AG20443 (cell line): Measurements from ENCODE around the gene MCF2L2.
"Not testable (repeated sequence)": the region's sequence is repeated elsewhere in the genome, so short reads cannot be mapped to it uniquely, and the experiment has no call there.

Experiments used
- DNase-seq: peaks from one replicate; pipeline ENCODE4 v3.0.0; 2012; ENCODE audit warnings: low spot score, mixed read lengths

The MCF2L2 gene, protein sequence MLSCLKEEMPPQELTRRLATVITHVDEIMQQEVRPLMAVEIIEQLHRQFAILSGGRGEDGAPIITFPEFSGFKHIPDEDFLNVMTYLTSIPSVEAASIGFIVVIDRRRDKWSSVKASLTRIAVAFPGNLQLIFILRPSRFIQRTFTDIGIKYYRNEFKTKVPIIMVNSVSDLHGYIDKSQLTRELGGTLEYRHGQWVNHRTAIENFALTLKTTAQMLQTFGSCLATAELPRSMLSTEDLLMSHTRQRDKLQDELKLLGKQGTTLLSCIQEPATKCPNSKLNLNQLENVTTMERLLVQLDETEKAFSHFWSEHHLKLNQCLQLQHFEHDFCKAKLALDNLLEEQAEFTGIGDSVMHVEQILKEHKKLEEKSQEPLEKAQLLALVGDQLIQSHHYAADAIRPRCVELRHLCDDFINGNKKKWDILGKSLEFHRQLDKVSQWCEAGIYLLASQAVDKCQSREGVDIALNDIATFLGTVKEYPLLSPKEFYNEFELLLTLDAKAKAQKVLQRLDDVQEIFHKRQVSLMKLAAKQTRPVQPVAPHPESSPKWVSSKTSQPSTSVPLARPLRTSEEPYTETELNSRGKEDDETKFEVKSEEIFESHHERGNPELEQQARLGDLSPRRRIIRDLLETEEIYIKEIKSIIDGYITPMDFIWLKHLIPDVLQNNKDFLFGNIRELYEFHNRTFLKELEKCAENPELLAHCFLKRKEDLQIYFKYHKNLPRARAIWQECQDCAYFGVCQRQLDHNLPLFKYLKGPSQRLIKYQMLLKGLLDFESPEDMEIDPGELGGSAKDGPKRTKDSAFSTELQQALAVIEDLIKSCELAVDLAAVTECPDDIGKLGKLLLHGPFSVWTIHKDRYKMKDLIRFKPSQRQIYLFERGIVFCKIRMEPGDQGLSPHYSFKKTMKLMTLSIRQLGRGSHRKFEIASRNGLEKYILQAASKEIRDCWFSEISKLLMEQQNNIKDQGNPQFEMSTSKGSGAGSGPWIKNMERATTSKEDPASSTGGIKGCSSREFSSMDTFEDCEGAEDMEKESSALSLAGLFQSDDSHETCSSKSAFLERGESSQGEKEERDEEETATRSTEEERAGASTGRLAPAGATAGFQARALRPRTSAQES

DNA sequence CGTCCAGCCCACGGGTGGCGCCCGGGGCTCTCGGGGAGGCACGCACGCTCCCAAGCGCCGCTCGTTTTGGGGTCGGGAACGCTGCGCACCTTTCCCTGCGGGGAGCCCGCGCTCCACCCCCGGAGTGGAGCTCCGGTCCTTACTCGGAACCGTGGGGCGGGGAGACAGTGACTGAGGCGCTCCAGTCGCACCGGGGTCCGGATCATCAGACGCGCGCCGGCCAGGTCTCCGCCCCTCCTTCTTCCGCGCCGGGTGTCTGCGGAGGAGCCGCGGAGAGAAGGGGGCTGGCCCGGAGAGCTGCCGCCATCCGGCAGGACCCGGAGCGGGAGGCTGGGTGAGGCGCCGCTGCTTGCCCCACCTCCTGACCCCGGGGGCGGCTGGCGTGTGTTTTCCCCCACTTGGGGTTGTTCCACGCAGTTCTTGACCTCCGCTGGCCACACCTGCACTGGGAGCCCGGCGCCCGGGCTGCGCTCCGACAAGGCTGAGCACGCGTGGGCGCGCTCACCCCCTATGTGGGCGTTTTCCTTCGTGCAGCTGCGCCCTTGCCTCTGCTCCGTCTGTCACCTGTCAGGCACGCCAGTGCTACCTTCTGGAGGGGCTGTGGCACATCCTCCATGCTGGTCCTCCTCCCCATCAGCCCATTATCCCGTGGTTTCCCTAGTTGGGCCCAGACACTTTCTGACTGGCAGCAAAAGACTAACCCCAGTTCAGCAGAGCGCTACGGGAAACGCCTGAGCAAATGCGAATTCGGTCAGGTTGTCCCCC, at the start of gene MCF2L2:
MCF2L2 (minus strand) TSS at position 173 of the 765 bp plus-strand sequence. CDS start 642 bp downstream, outside the sequence.
- DNase-seq: peak; percentile 62

DNA sequence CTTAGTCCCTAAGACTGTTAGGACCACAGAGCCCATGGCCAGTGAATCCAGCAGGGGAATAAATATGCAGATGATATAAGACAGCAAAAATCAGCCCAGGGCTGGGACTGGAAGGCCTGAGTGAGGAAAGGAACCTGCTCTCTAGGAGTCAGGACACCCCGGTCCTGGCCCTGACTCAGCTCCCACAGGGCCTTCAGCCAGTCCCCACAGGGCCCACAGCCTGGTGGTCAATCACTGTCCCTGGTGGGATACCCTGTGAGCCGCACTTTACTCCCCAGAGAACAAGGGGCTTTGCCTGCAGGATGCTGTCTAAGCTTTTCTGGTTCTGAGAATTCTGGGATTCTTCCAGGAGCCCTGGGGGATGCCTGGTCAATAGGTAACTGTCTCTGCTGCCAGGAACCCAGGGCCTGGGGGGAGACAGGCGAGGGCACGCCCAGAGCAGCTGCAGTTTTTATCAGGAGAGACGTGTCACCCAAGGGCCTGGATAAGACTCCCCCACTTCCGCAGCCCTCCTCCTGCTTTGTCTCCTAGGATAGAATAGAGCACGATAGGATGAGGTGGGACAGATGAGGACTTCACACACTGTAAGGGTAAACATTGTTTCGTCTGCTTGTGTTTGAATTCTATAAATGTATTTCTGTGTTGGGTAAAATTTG, 49.5 kb upstream of the MCF2L2 start:
- no peak for DNase-seq

DNA sequence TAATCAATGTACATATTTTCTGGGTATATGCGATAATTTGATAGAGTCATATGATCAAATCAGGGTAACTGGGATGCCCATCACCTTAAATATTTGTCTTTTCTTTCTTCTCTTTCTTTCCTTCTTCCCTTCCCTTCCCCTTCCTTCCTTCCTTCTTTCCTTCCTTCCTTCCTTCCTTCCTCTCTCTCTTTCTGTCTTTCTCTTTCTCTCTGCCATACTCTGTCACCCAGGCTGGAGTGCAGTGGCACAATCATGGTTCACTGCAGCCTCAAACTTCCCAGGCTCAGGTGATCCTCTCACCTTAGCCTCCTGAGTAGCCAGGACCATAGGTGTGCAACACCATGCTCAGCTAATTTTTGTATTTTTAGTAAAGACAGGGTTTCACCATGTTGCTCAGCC, 47.3 kb upstream of the MCF2L2 start:
- not testable (repeated sequence) for DNase-seq

DNA sequence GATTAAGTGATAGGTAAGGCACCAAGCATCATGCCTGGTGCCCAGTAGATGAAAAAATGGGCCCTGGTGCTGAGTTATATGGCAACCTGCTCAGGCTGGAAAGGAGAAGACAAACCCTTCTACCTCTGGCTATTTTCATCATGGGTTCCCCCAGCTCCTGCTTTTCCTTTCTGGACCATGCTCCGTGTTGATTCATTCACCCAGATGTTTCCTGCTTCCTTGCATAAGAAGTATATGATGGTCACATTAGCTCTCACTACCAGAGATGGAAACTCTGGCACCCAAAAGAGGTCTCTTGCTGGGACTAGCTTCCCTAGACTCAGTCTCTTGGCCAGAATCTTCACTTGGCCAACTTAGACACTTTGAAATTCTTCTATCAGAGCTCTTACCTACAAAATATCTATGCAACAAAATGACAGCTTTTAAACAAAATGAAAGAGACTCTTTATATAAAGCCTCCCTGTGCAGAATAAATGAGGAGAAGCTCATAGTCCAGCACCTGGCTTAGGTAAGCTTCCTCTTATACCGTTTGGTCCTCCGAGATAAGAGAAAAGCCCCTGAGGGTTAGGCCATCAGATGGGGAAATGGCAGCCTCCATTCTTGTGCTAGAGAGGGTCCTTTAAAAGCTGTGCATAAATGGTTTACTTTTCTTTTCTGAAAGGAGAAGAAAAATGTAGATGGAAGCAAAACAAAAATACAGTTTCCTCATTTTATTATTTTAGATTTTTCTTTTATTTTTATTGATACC, 46.8 kb upstream of the MCF2L2 start:
- DNase-seq: no peak

DNA sequence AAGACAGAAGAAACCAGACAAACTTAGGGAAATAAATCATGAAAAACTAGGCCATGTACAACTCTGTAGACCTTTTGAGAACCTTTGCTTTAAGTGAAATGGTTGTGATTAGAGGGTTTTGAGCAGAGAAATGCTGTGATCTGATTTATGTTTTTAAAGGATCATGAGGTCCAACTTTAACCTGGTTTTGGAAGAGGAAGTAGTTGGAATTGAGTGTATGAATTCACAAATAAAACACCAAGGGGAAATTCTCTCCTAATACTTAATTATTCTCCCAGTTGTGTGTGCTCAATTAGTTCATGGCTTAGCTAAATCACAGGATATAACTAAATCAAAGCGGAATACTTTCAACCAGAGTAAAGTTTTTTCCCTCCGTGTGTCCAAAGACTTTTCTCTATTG, 45.5 kb upstream of the MCF2L2 start:
- no peak for DNase-seq

DNA sequence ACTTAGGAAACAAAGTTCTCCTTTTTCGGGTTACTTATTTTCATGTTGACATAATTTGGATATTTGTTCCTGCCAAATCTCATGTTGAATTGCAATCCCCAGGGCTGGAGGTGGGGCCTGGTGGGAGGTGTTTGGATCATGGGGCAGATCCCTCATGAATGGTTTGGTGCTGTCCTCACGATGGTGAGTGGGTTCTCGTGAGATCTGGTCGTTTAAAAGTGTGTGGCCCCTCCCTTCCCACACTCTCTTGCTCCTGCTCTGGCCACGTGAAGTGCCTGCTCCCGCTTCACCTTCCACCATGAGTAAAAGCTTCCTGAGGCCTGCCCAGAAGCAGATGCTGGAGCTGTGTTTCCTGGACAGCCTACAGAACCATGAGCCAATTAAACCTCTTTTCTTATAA, 43.7 kb upstream of the MCF2L2 start:
- DNase-seq: no peak

DNA sequence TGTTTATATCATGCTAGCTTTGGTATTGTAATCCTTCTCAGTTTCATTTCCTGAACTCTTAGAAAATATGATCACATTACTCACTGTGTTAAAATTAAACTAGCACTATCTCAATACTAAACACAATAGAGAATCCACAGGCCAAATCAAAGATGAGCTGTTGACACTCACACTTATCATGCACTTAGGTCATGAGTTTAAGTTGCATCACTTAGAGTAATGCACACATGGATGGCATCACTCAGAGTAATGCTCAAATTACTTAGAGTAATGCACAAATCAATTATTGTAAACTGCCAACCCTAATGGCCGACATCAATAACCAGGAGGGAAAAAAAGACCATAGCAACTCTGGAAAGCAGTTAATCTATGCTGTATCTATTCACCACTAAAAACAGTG, 40.0 kb upstream of the MCF2L2 start:
- DNase-seq: no peak

DNA sequence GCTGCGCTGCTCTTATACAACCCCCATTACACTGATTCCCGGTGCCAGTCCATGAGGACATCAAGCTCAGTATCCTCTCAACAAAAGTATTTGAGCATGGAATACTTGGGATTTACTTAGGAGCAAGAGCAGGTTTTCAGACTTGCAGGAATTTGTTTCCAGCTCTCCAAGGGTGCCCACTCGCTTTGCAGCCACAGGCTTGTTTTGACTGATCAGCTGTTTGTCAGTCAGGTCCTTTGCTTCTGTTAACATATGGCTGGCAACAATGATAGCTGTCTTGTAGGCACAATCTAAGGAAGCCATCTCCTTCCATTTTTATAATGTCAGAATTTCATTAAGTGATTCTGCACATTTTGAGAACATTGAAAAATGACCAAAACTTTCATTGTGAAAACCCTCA, 38.2 kb upstream of the MCF2L2 start:
- DNase-seq: no peak

DNA sequence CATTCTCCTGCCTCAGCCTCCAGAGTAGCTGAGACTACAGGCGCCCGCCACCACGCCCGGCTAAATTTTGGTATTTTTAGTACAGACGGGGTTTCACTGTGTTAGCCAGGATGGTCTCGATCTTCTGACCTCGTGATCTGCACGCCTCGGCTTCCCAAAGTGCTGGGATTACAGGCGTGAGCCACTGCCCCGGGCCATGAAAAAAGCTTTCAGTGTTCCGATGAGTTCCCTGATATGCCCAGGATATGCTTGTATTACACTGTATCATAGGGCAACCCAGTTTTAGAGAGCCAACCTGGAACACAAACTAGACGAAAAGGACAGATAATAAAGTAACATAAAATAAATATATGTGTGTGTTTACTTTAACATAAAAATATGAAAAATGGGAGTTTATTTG, 37.3 kb upstream of the MCF2L2 start:
- DNase-seq: not testable (repeated sequence)

DNA sequence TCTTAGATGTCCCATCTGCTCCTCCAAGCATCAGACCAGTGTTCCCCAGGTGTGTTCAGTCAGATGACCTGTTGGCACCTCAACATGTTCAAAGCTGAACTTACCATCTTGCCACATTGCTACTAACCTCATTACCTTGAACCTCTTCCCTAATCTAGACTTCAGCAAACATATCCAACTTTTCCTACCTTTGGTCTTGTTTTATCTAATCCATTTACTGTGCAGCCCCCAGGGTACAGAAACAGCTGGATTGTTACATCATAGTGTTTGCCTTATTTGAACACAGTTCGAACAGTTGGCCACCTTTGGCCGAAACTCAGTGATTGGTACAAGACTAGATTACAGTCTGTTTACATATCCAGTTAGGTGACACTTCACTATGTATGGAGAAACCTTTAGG, 36.1 kb upstream of the MCF2L2 start:
- DNase-seq: no peak

DNA sequence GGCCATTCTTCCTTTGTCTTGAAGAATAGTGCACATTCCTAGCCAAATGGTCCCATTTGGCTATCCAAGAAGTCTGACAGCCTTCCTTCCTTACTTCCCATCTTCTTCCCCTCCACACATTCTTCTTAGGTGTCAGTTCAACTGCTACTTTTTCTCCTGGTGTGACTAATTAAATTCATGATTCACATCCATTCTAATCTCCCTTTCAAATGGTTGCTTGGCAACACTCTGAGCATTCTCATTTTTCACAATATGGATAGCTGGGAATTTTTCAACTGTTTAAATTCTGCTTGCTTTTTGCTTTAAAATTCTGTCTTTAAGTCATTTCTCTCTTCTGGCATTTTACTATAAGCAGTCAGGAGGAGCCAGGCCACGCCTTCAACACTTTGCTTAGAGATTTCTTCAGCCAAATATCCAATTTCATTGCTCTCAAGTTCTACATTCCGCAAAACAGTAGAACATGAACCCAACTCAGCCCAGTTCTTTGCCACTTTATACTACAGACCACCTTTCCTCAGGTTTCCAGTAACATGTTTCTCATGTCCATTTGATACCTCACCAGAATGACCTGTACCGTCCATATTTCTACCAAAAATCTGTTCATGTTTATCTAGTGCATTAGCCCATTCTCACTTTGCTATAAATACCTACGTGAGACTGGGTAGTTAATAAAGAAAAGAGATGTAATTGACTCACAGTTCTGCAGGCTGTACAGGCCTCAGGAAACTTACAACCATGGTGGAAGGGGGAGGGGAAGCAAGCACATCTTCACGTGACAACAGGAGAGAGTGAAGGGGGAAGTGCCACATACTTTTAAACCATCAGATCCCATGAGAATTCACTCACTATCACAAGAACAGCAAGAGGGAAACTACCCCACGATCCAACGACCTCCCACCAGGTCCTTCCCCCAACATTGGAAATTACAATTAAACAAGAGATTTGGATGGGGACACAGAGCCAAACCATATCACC, 31.9 kb upstream of the MCF2L2 start:
- DNase-seq: no peak

DNA sequence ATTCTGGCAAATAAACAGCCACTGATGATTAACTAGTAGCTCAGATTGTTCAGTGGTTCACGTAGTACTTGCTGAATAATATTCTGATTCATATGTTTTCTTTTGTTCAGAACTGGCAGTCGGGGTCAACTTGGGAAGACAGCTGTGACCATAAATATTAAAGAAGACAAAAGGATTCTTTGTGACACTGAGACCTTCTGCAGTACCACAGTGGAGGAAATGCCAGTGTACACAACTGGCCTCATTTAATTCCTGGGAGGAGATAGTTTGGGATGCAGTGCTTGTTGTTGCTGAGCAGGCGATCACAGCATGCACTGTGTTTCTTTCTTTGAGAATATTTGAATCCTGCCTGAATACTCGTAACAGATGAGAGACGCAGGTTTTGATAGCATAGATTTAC, 26.7 kb upstream of the MCF2L2 start:
- peak; percentile 14 for DNase-seq

DNA sequence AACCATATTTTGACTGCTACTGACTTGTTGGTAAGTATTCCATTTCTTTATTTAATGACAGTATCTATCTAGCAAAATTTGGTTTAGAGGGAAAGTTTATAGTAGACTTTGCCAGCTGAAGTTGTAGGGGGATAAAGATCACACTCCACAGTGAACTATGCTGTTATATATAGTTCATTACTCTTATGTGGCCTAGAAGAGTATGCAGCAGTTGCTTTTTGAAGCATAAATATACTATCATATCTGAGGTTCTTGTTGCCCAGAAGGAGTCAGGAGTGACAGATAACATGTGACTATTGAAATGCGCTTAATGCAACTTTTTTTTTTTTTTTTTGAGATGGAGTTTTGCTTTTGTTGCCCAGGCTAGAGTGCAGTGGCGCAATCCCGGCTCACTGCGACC, 25.6 kb upstream of the MCF2L2 start:
- no peak for DNase-seq

DNA sequence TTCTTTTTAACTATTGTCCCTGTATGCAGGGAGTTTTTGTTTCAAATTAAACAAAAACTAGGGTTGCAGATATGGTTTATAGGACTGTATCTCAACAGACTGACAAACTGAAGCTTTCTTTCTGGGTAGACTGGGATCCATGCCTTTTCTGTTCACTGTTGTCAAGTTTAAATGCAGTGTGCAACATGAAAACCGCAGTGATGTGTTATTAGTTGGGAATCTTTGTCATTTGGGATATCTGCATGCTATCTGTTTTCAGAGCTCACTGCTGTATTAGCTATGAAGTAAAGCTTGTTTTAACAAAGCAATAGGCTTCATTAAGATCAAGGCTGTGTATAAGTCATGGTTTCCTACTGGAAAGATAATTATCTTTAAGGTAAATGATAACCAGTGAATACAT, 21.4 kb upstream of the MCF2L2 start:
- no peak for DNase-seq

DNA sequence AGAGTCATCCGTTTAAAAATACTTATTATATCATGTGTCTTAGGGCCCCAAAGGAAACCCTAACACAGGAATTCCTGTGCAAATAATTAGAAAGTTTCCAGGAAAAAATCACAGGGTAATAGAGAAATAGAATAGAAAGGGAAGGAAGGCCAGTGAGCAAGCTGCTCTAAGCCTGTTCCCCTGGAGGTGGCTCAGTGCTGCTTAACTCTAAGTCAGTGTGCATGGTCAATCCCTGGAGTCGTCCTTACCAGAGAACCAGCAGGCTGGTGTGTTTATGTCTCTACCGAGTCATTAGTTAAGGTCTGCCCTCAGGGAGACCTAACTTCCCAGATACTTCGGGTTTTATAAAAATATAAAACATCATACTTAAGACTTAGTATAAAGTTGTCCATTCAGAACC, 21.0 kb upstream of the MCF2L2 start:
- no peak for DNase-seq

DNA sequence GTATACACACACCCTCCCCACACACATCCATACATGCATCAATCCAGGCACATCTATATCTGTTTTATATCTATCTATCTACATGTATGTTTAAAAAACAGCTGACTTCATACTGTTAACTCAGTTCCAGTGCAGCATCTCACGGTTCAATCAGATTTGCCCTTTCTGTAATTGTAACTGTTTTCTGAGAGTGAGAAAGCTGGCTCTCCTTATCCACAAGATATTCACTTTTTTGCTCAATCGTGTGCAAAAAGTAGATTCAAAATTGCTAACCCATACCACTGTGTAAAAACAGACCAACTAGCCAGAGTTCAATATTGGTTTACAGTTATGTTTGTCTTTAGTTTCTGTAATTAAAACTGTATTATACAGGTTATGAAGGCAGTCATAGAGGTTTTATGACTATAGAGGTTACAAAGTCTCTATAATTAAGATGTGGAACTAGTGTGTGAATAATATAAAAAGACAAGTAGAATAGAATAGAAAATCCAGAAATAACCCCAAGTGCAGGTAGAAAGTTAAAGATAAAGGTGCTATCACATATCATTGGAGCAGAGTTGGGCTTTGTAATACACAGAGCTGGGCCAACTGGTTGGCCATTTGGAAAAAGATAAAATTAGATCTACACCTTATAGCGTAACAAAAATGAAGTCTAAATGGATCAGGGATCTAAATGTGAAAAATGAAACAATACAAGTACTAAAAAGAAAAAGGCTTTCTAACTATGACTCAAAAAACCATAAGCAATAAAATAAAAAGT, 20.1 kb upstream of the MCF2L2 start:
- DNase-seq: no peak

DNA sequence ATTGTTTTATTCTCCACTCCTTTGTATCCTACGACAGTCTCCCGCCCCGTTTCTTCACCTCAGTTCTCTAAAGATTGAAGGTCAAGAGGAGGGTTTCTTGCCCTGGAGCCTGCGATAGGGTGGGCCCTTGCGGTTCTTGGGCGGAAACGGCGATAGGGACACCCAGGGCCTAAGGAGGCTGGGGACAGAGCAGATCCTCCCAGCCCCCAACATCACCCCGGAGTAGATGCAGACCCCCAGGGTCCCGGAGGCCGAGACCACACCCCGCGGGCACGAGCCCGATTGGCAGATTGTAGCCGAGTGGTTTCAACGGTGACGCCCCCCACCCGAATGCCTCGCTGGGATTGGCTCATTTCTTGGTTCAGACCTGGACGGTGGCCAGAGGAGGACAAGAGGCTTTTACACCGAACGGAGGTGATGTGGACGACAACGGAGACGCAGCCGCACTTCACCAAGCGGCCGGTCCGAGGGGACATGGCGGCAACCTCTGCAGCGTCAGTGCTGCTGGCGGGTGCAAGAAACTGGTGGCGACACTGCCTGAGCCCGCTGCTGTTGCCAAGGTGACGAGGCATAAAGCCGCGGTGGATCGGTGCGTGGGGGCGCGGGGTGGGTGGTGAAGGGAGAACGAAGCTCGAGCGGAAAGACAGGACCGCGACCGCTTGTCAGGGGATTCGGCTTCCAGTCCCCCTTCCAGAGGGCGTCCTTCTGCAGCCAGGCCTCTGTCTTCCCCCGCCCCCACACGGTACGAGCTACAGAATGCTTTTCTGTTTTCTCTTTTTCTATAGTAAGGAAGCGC, 19.0 kb upstream of the MCF2L2 start:
- DNase-seq: peak; percentile 86

DNA sequence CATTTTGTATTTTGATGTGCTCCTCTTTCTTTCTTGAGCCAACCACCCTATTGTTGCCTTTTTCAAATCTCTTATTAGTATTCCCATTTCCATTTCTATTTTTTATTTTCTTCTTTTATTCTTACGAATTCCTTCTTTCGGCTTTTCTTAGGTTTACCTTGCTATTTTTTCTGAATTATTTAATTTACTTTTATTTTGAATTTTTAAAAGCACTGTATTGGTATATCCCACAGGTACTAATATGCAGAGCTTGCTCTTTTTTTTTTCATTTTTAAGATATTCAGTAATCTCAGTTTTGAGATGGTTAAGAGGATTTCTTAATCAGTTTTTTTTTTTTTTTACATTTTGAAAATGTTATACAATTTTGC, 18.4 kb upstream of the MCF2L2 start:
- DNase-seq: no peak
